Measurements from ENCODE around the gene OR9Q1. TPM values are rescaled to one million over a fixed set of nuclear protein-coding genes. Genes with fewer than 3 reads are reported as not detected.

OR9Q1 gene
- total and polyA plus RNA-seq, 2 experiments from 2014 or later = not detected

- TF ChIP-seq ZNF462 (CRISPR knock-in tag; IDR thresholded peaks at IDR 0.05) = no peak
- TF ChIP-seq ZNF114 (CRISPR knock-in tag; IDR thresholded peaks at IDR 0.05) = no peak
- TF ChIP-seq JUNB (IDR thresholded peaks at IDR 0.05; ENCODE audit: unreplicated experiment) = no peak
- no peak for TF ChIP-seq CTCF (conservative IDR thresholded peaks at IDR 0.05; ENCODE audit: low read depth in 2 of 2)
- TF ChIP-seq NANOG (IDR thresholded peaks at IDR 0.05; ENCODE audit: borderline replicate concordance) = no peak
- no peak for TF ChIP-seq CREB1 (CRISPR knock-in tag; IDR thresholded peaks at IDR 0.05; ENCODE audit: low read depth)
Observed at GRCh38 chr11:58000699-58001098, 23.0 kb upstream of the OR9Q1 start (continued).

GRCh38 chr11:58003036-58003435 is 20.6 kb upstream of the OR9Q1 start:
- H3K4me1 Mint-ChIP-seq = peaks cover 4% of the 10 kb centered on the region; the same call in 2 of the 3 replicates
- no peak for TF ChIP-seq POLR2AphosphoS5 (IDR thresholded peaks at IDR 0.05; ENCODE audit: low read depth)
- TF ChIP-seq EZH2 (IDR thresholded peaks at IDR 0.05; ENCODE audit: low read depth, unreplicated experiment) = no peak
- TF ChIP-seq JUNB (IDR thresholded peaks at IDR 0.05; ENCODE audit: unreplicated experiment) = no peak
- Histone ChIP-seq H3K4me1 (ENCODE audit: insufficient read depth) (no peaks in the 10 kb centered on the region), H3K27ac (ENCODE audit: low read depth) (no peak overlapping the region), H2AFZ (no peak overlapping the region), H3F3A (replicated peaks; ENCODE audit: low read depth) (no peaks in the 10 kb centered on the region), H3K79me2 (replicated peaks; ENCODE audit: insufficient read depth) (no peaks in the 10 kb centered on the region), H3K9me2 (ENCODE audit: insufficient read depth) (peaks cover 7% of the 10 kb centered on the region), H4K20me1 (replicated peaks; ENCODE audit: insufficient read depth) (no peaks in the 10 kb centered on the region), H3K4me2 (no peak overlapping the region), H3K4me3 (no peak overlapping the region), H3K36me3 (ENCODE audit: insufficient read depth) (no peaks in the 10 kb centered on the region), H3K27me3 (ENCODE audit: insufficient read depth) (no peaks in the 10 kb centered on the region)
- H3K27me3 Mint-ChIP-seq (ENCODE audit: insufficient read depth, low read depth, poor library complexity) = peaks cover 4% of the 10 kb centered on the region
- ATAC-seq (no peak), DNase-seq (ENCODE audit: low spot score) (no peak)
- no peak overlapping the region for H3K27ac Mint-ChIP-seq
- peaks cover 15% of the 10 kb centered on the region for H3K9me3 Mint-ChIP-seq
- H3K4me3 Mint-ChIP-seq = no peak overlapping the region
- peaks cover 7% of the 10 kb centered on the region; the same call in 2 of the 3 replicates for H3K36me3 Mint-ChIP-seq (ENCODE audit: low read depth)

All from GM23338 (cell line).